Lower leg skin (tissue), 4 donors: Measurements from ENCODE around the gene NPAS2. TPM values are rescaled to one million over a fixed set of nuclear protein-coding genes. Genes with fewer than 3 reads are reported as not detected.

Source experiments
- DNase-seq, 2 donors: peaks; one replicate each; pipeline ENCODE4 v3.0.0-alpha.2; 2019; ENCODE audit warnings: low spot score in 2 of 2
- H3K4me3 ChIP-seq: fragments of 200-600 bp; sonication (generic); 2 replicates; pipeline ENCODE4 v1.5.1; 2017; ENCODE audit warnings: mild to moderate bottlenecking, low read depth; ENCODE audit not compliant: poor library complexity, severe bottlenecking
- CTCF ChIP-seq, 3 donors: fragments of 450-650 bp; IDR thresholded peaks; one replicate each; pipeline ENCODE4 v1.5.1; 2016; ENCODE audit warnings: antibody characterized with exemption in 3 of 3, mild to moderate bottlenecking in 3 of 3, moderate library complexity in 2 of 3
- POLR2A ChIP-seq, 2 donors: fragments of 450-650 bp; IDR thresholded peaks; one replicate each; pipeline ENCODE4 v1.6.1; 2016 to 2017; ENCODE audit warnings: antibody characterized with exemption in 2 of 2, mild to moderate bottlenecking in 1 of 2, moderate library complexity in 1 of 2
- WGBS, 2 donors: methylation state at CpG; one replicate each; pipeline ENCODE4 v1.1.5; 2018; 5-methylcytosine and 5-hydroxymethylcytosine counted together
- intact Hi-C: fragments of 100-400 bp; cut with DNase I; formaldehyde crosslinking; loops from one replicate; pipeline ENCODE4 v1.15.0; 2023; ENCODE audit warnings: low total_unique reads
- total RNA-seq, 4 donors: library from RNA; depleted of rRNA; stranded (reverse); fragments of >200 nt; gene quantifications; one replicate each; pipeline ENCODE4 v1.1.0, GENCODE V29; 2016

The NPAS2 gene
- total RNA-seq, 4 donors from 2014 or later = 58.0 to 75.5 (median 62.1) TPM

GRCh38 chr2:100903534-100904258, 83.8 kb downstream of the NPAS2 start:
- 85 to 86% methylated on average over 17 of the region's 17 CpGs for whole genome bisulfite sequencing, 2 donors
- no peak for TF ChIP-seq CTCF (IDR thresholded peaks at IDR 0.05)
- TF ChIP-seq POLR2A (IDR thresholded peaks at IDR 0.05) = no peak

GRCh38 chr2:100905132-100905805, 85.3 kb downstream of the NPAS2 start:
- DNase-seq = no peak
- TF ChIP-seq CTCF (IDR thresholded peaks at IDR 0.05) = no peak
- TF ChIP-seq POLR2A (IDR thresholded peaks at IDR 0.05) = no peak
- intact Hi-C loops = no loop called here
- H3K4me3 ChIP-seq = no peak overlapping the region
- WGBS, 2 donors = 82 to 85% methylated on average over 9 of the region's 9 CpGs

More at GRCh38 chr2:100903534-100904258, 83.8 kb downstream of the NPAS2 start:
- intact Hi-C loops = no loop called here
- DNase-seq = no peak
- no peak overlapping the region for H3K4me3 ChIP-seq

- TF ChIP-seq POLR2A (IDR thresholded peaks at IDR 0.05) (no peak), CTCF (IDR thresholded peaks at IDR 0.05) (no peak)
- intact Hi-C loops = no loop called here
- WGBS, 2 donors = 93 to 94% methylated on average over 1 of the region's 1 CpG
- H3K4me3 ChIP-seq = no peak overlapping the region
- DNase-seq = no peak
These were observed 86.2 kb downstream of the NPAS2 start for GRCh38 chr2:100906131-100906530.

- WGBS, 2 donors = 88 to 94% methylated on average over 5 of the region's 5 CpGs
- no peak for DNase-seq
- intact Hi-C loops = no loop called here
- no peak overlapping the region for H3K4me3 ChIP-seq
- TF ChIP-seq CTCF (IDR thresholded peaks at IDR 0.05) = no peak
- TF ChIP-seq POLR2A (IDR thresholded peaks at IDR 0.05) = no peak
These were observed 86.7 kb downstream of the NPAS2 start for GRCh38 chr2:100906679-100907078.

GRCh38 chr2:100907832-100908231, 87.9 kb downstream of the NPAS2 start:
- TF ChIP-seq CTCF (IDR thresholded peaks at IDR 0.05) (no peak), POLR2A (IDR thresholded peaks at IDR 0.05) (no peak)
- intact Hi-C loops = no loop called here
- WGBS, 2 donors = 77 to 80% methylated on average over 5 of the region's 5 CpGs

More at GRCh38 chr2:100907832-100908231, 87.9 kb downstream of the NPAS2 start:
- DNase-seq = no peak
- no peak overlapping the region for H3K4me3 ChIP-seq
